Panc1 (cell line): ENCODE measurements around the gene LPP. TPM values are rescaled to one million over a fixed set of nuclear protein-coding genes. Genes with fewer than 3 reads are reported as not detected.

Source experiments
- ATAC-seq: fragments of 200-7000 bp; cut with Tn5 transposase; 2 replicates; pipeline ENCODE4 v1.9.1; 2020; ENCODE audit warnings: mild to moderate bottlenecking, moderate library complexity
- BruUV-seq: library from RNA; stranded (reverse); fragments of 400-500 nt; replicated peaks from 2 replicates; lab custom pipeline; 2021; lab: Mats Ljungman, UMichigan
- CTCF ChIA-PET: fragments of 300-600 bp; sonication (Branson Sonifier 250); formaldehyde crosslinking; loops from one replicate; lab custom pipeline; 2022; ENCODE audit warnings: antibody characterized with exemption; lab: Charles Lee
- POLR2A ChIA-PET: fragments of 300-600 bp; sonication (Branson Sonifier 250); formaldehyde crosslinking; loops from one replicate; lab custom pipeline; 2022; ENCODE audit warnings: antibody characterized with exemption; lab: Charles Lee
- DNase-seq: peaks from one replicate; pipeline ENCODE4 v3.0.0-alpha.2; 2010; ENCODE audit warnings: low read depth, low spot score
- H3K27ac ChIP-seq: 2 replicates; pipeline ENCODE4 v1.5.1; 2011; ENCODE audit warnings: mild to moderate bottlenecking, low read length, inconsistent platforms
- H3K27me3 ChIP-seq: fragments of 200-500 bp; sonication (Bioruptor generic); 2 replicates; pipeline ENCODE4 v1.6.0; 2014; ENCODE audit warnings: low read length, inconsistent platforms; ENCODE audit not compliant: control insufficient read depth, insufficient read depth
- H3K36me3 ChIP-seq: fragments of 200-500 bp; sonication (Bioruptor generic); 2 replicates; pipeline ENCODE4 v1.5.1; 2014; ENCODE audit warnings: inconsistent platforms, mild to moderate bottlenecking, low read length, moderate library complexity; ENCODE audit not compliant: control insufficient read depth, insufficient read depth
- H3K4me1 ChIP-seq: 2 replicates; pipeline ENCODE4 v1.5.1; 2011; ENCODE audit warnings: inconsistent platforms, mild to moderate bottlenecking, low read length, moderate library complexity; ENCODE audit not compliant: control insufficient read depth, insufficient read depth
- H3K4me3 ChIP-seq, 2 experiments: 2 replicates each; pipeline ENCODE4 v1.5.1; 2011 to 2012; ENCODE audit warnings: low read depth in 2 of 2, low read length in 2 of 2, mild to moderate bottlenecking in 2 of 2, inconsistent platforms in 1 of 2, moderate library complexity in 1 of 2
- H3K9me3 ChIP-seq: fragments of 200-500 bp; sonication (Bioruptor generic); 2 replicates; pipeline ENCODE4 v1.5.1; 2014; ENCODE audit warnings: low read depth, mild to moderate bottlenecking, inconsistent platforms, low read length, moderate library complexity; ENCODE audit not compliant: control insufficient read depth, insufficient read depth
- POLR2AphosphoS5 ChIP-seq: IDR thresholded peaks from 2 replicates; pipeline ENCODE4 v1.6.1; 2012; ENCODE audit warnings: mild to moderate bottlenecking, low read depth, low read length, moderate library complexity
- SIN3A ChIP-seq: IDR thresholded peaks from 2 replicates; pipeline ENCODE4 v1.6.1; 2012; ENCODE audit warnings: low read depth, mild to moderate bottlenecking, low read length, moderate library complexity, borderline replicate concordance; ENCODE audit not compliant: insufficient read depth
- TCF7L2 ChIP-seq: IDR thresholded peaks from 2 replicates; pipeline ENCODE4 v1.6.1; 2011; ENCODE audit warnings: mild to moderate bottlenecking, low read depth, low read length, inconsistent platforms
- in situ Hi-C: cut with HindIII; loops from 2 replicates; pipeline ENCODE4 v1.10.0; 2016; ENCODE audit warnings: low sequenced_read_pairs, low pct_unique_long_range_greater_than_20kb
- intact Hi-C: fragments of 100-400 bp; cut with micrococcal nuclease; formaldehyde crosslinking; loops from one replicate; pipeline ENCODE4 v1.10.0; 2022; ENCODE audit not compliant: unreplicated experiment
- total RNA-seq: library from RNA; stranded (reverse); gene quantifications from one replicate; pipeline ENCODE4 v1.2.1, GENCODE V29; 2021; ENCODE audit not compliant: unreplicated experiment
- TF ChIP-seq, protein P1 (sequence below): fragments of 450-650 bp; IDR thresholded peaks from 2 replicates; pipeline ENCODE4 v1.5.1; 2017; ENCODE audit warnings: mild to moderate bottlenecking
- TF ChIP-seq, protein P2 (sequence below), 2 experiments: IDR thresholded peaks; 2 replicates each; pipeline ENCODE4 v1.6.1; 2011 to 2012; ENCODE audit warnings: low read depth in 2 of 2, control low read depth in 1 of 2, low read length in 1 of 2, mild to moderate bottlenecking in 1 of 2, moderate library complexity in 1 of 2; ENCODE audit not compliant: insufficient read depth in 1 of 2

The LPP gene
- total RNA-seq, 1 experiment from 2014 or later: 90.0 TPM

DNA sequence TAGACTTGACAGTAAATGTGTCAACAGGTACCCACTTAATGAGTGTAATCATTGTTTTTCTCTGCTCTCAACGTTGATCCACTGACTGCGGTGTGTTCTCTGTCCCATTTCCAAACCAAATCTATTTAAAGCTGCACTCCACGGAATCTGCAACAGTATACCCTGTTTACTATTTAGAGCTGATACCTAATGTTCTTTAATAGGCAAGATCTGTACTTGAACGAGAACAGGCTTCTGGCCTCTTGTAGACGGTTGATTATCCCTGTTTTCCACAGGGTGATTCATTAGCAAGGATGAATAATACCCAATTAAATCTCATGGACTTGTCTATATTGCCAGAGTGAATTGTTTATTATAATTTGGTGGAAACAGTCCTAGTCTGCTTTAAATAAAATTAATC is 189.9 kb downstream of the LPP start:
- in situ Hi-C loops: no loop called here
- CTCF ChIA-PET: no interaction called here
- POLR2A ChIA-PET: no interaction called here

DNA sequence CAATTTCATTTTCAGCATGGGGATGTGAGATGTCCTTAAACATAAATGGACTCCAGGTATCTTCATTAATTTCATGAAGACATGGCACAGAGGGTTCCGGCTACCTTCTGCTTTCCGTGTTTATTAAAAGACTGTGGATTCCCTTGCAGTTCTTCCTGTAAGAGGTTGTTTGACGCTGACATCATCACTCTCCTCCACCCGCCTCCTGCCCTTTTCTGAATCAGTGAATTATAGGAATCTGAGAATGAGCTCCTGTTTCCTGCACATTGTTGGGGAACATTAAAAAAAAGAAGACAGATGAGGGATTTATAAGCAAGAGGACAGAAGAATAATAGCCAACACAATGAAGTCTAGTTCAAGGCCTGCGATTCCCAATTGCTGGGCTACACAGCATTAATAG is 191.3 kb downstream of the LPP start:
- H3K36me3 ChIP-seq: no peaks in the 10 kb centered on the region
- H3K4me3 ChIP-seq: no peak overlapping the region
- H3K27me3 ChIP-seq: no peaks in the 10 kb centered on the region
- ATAC-seq (no peak), DNase-seq (no peak)
- no peaks in the 10 kb centered on the region for H3K9me3 ChIP-seq
- ChIA-PET CTCF (no interaction called here), POLR2A (no interaction called here)
- H3K4me1 ChIP-seq: no peaks in the 10 kb centered on the region
- intact Hi-C loops: no loop called here
- TF ChIP-seq, protein P1, sequence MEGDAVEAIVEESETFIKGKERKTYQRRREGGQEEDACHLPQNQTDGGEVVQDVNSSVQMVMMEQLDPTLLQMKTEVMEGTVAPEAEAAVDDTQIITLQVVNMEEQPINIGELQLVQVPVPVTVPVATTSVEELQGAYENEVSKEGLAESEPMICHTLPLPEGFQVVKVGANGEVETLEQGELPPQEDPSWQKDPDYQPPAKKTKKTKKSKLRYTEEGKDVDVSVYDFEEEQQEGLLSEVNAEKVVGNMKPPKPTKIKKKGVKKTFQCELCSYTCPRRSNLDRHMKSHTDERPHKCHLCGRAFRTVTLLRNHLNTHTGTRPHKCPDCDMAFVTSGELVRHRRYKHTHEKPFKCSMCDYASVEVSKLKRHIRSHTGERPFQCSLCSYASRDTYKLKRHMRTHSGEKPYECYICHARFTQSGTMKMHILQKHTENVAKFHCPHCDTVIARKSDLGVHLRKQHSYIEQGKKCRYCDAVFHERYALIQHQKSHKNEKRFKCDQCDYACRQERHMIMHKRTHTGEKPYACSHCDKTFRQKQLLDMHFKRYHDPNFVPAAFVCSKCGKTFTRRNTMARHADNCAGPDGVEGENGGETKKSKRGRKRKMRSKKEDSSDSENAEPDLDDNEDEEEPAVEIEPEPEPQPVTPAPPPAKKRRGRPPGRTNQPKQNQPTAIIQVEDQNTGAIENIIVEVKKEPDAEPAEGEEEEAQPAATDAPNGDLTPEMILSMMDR: no peak
- TF ChIP-seq POLR2AphosphoS5 (no peak), SIN3A (no peak), TCF7L2 (no peak)
- TF ChIP-seq, protein P2, sequence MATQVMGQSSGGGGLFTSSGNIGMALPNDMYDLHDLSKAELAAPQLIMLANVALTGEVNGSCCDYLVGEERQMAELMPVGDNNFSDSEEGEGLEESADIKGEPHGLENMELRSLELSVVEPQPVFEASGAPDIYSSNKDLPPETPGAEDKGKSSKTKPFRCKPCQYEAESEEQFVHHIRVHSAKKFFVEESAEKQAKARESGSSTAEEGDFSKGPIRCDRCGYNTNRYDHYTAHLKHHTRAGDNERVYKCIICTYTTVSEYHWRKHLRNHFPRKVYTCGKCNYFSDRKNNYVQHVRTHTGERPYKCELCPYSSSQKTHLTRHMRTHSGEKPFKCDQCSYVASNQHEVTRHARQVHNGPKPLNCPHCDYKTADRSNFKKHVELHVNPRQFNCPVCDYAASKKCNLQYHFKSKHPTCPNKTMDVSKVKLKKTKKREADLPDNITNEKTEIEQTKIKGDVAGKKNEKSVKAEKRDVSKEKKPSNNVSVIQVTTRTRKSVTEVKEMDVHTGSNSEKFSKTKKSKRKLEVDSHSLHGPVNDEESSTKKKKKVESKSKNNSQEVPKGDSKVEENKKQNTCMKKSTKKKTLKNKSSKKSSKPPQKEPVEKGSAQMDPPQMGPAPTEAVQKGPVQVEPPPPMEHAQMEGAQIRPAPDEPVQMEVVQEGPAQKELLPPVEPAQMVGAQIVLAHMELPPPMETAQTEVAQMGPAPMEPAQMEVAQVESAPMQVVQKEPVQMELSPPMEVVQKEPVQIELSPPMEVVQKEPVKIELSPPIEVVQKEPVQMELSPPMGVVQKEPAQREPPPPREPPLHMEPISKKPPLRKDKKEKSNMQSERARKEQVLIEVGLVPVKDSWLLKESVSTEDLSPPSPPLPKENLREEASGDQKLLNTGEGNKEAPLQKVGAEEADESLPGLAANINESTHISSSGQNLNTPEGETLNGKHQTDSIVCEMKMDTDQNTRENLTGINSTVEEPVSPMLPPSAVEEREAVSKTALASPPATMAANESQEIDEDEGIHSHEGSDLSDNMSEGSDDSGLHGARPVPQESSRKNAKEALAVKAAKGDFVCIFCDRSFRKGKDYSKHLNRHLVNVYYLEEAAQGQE (IDR thresholded peaks at IDR 0.05; ENCODE audit: insufficient read depth in 1 of 2, low read depth in 2 of 2, low read length in 1 of 2): no peak
- BruUV-seq: no TSS peak
- H3K27ac ChIP-seq: no peak overlapping the region
- in situ Hi-C loops: no loop called here

More for the DNA sequence above, 189.9 kb downstream of the LPP start:
- H3K27me3 ChIP-seq: no peaks in the 10 kb centered on the region
- H3K4me3 ChIP-seq: no peak overlapping the region
- H3K4me1 ChIP-seq: no peaks in the 10 kb centered on the region
- H3K27ac ChIP-seq: no peak overlapping the region
- DNase-seq: no peak
- no peak for ATAC-seq
- H3K36me3 ChIP-seq: no peaks in the 10 kb centered on the region
- TF ChIP-seq POLR2AphosphoS5: no peak
- no peak for TF ChIP-seq TCF7L2
- TF ChIP-seq SIN3A: no peak
- TF ChIP-seq, protein P1: no peak
- TF ChIP-seq, protein P2 (IDR thresholded peaks at IDR 0.05; ENCODE audit: insufficient read depth in 1 of 2, low read depth in 2 of 2, low read length in 1 of 2): no peak
- intact Hi-C loops: no loop called here
- TSS peak; percentile 14 for BruUV-seq
- H3K9me3 ChIP-seq: no peaks in the 10 kb centered on the region
